OCI-LY1 (cell line): Measurements from ENCODE around the gene DRG1.

Source experiments
- CTCF ChIP-seq: fragments of 200-600 bp; sonication (generic), shearing (Covaris generic); IDR thresholded peaks from 2 replicates; pipeline ENCODE4 v1.5.1; 2017; ENCODE audit warnings: mild to moderate bottlenecking, antibody characterized with exemption, low read length, moderate library complexity, mixed read lengths
- EZH2 ChIP-seq: fragments of 200-600 bp; sonication (generic), shearing (Covaris generic); IDR thresholded peaks from 2 replicates; pipeline ENCODE4 v1.8.0; 2017; ENCODE audit warnings: borderline replicate concordance, mixed run types, mild to moderate bottlenecking, antibody characterized with exemption, low read length, moderate library complexity, mixed read lengths

DNA sequence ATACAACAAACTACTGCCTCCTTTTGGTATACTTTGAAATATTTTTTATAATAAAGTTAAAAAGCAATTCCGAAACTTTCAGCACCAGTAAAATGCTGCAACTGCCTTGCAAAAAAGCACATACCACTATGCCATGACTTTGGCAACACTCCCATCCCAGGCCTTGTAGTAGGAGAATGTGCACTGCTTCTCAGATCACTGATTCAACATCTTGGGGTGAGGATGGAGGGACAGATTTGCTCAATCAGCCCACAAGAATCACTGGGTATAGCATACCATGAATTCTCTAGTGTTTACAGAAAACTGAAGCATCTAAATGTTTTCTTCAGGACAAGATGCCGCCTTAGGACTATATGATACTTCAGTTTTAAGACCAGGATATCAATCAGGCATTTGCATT lies 75.3 kb downstream of the DRG1 start:
- TF ChIP-seq CTCF (no peak), EZH2 (no peak)
